A549 (cell line): ENCODE data around the gene CERKL.

ENCODE experiments used
- CTCF ChIP-seq: fragments of >200 bp; sonication (Bioruptor Twin); formaldehyde crosslinking; IDR thresholded peaks from 3 replicates; pipeline ENCODE4 v1.5.1; 2016
- EP300 ChIP-seq, 2 experiments: fragments of >200 bp; sonication (Bioruptor Twin); formaldehyde crosslinking; IDR thresholded peaks; 2 replicates in 1 of 2; 3 replicates in 1 of 2; pipeline ENCODE4 v1.6.1; 2016 to 2017
- MAFK ChIP-seq: fragments of 450-650 bp; IDR thresholded peaks from 2 replicates; pipeline ENCODE4 v1.6.1; 2014; ENCODE audit not compliant: partially characterized antibody
- MAX ChIP-seq: IDR thresholded peaks from 2 replicates; pipeline ENCODE4 v1.6.1; 2012
- PBX3 ChIP-seq: IDR thresholded peaks from 2 replicates; pipeline ENCODE4 v1.6.1; 2012
- PHF8 ChIP-seq: fragments of 200-600 bp; sonication (generic); IDR thresholded peaks from 2 replicates; pipeline ENCODE4 v1.6.1; 2016; ENCODE audit warnings: low read depth, mild to moderate bottlenecking, antibody characterized with exemption, moderate library complexity, borderline replicate concordance
- POLR2A ChIP-seq: IDR thresholded peaks from 2 replicates; pipeline ENCODE4 v1.6.1; 2012; ENCODE audit warnings: mild to moderate bottlenecking, low read length
- SMC3 ChIP-seq: fragments of >200 bp; sonication (Bioruptor Twin); formaldehyde crosslinking; IDR thresholded peaks from 3 replicates; pipeline ENCODE4 v1.6.1; 2018; ENCODE audit warnings: inconsistent platforms

GRCh38 chr2:181581534-181581933, 75.4 kb downstream of the CERKL start:
- TF ChIP-seq PBX3 (no peak), CTCF (no peak), POLR2A (no peak), PHF8 (no peak), EP300 (IDR thresholded peaks at IDR 0.05) (no peak), MAX (no peak), MAFK (no peak), SMC3 (0 out of 3 replicates have a peak, but pooled peaks have one; percentile 6)
